Right ventricle myocardium superior (tissue), 1 donor: Measurements from ENCODE around the gene NPC2. TPM values are rescaled to one million over a fixed set of nuclear protein-coding genes. Genes with fewer than 3 reads are reported as not detected.
A peak's percentile ranks its signal among the peaks of the same experiment; 100 is the strongest.

Experiments
- ATAC-seq: fragments of 200-7000 bp; cut with Tn5 transposase; one replicate; pipeline ENCODE4 v1.9.1; 2020; ENCODE audit warnings: mild to moderate bottlenecking; ENCODE audit not compliant: poor library complexity
- DNase-seq: peaks from one replicate; pipeline ENCODE4 v3.0.0-alpha.2; 2020
- intact Hi-C: fragments of 100-400 bp; cut with DNase I; formaldehyde crosslinking; loops from one replicate; pipeline ENCODE4 v1.11.2; 2022
- total RNA-seq: library from RNA; stranded (reverse); fragmentation: NEBNext Ultra II Directional; extraction: Animal tissue kit (Norgen Biotek cat#: 25700); gene quantifications from one replicate; pipeline ENCODE4 v1.2.1, GENCODE V29; 2021
- donor health status: DM: no; HTN: yes; CAD: no; lungs with severe emphysema.

NPC2 gene
- total RNA-seq, 1 donor from 2014 or later: 75.8 TPM

DNA sequence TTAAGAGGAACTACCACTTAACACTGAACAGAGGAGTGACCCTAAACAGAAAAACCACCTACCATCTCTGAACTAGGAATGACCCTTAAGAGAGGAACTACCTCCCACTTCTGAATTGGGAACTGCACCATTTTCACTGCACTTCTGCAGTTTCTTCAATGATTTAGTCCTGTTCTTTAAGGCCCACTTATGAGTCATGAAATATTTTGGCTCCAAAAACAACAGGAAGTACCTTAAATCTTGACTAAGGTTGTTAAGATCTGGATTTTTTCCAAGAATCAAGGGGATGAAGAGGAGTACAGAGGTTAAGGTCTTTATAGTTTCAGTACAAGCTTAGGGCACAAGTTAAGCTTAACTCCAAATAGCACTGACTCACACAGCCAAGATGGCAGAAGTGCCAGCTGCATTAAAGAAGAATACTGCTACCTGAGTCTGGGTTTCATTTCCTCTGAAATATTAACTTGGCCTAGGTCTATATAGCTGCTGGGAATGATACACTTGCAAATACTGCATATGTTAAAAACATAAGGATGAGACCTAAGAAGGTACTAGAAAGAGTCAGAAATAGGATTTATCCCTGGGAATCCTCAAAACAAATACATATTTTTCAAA is 4.2 kb downstream of the NPC2 start:
- ATAC-seq (no peak), DNase-seq (no peak)
- intact Hi-C loops: no loop called here

DNA sequence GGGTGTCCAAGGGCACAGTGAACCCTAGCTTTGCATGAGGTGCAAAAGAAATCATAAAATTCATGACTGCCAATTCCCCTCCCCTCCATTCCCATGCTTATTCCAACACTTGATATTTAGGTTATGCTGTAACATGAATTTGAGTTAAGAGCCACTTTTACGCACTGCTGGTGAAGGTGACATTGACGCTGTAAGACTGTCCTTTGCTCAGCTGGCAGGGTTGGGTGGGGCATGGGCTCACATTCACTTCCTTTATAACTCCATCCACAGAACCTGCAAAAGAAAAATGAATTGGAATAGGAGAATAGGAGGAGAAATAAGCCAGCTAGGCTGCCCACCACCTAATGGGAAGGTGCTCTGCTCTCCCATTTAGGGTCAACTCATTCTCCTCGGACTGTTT is 6.9 kb downstream of the NPC2 start:
- ATAC-seq (peak; percentile 51), DNase-seq (no peak)
- intact Hi-C loops: no loop called here

DNA sequence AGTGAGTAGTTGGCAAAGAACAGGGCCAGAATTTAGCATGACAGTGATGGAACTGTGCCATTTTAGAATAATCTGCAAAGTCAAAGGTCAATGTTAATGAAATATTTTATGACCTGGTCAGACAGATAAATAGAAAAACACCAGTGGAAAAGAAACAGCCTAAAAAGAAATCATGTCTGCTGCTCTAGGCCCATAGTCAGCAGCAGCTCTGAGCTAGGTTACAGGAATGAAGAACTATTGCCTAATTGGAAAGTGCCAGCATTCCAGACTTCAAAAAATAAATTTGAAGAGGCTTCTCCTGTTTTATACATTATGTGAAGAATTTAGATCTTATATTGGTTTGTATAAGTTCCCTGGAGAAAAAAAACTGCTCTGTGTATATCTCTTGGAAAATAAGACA is 9.8 kb downstream of the NPC2 start:
- intact Hi-C loops: no loop called here
- no peak for DNase-seq
- no peak for ATAC-seq

DNA sequence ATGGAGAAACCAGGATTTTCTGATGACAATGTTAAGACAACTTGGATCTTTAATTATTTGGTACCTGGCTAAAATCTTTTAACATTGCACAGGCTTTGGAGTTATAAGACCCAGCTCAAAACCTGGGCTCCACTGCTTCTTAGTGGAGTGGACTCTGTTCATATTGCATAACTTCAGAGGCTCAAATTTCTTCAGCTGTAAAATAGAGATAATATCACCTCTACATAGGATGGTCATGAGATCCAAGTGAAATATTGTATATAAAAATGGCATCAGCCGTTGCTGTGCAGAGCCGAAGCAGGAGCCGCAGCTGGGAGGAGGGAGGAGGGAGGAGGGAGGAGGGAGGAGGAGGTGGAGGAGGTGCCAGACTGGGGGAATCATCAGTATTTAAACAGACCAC is 10.5 kb downstream of the NPC2 start:
- ATAC-seq: no peak

DNA sequence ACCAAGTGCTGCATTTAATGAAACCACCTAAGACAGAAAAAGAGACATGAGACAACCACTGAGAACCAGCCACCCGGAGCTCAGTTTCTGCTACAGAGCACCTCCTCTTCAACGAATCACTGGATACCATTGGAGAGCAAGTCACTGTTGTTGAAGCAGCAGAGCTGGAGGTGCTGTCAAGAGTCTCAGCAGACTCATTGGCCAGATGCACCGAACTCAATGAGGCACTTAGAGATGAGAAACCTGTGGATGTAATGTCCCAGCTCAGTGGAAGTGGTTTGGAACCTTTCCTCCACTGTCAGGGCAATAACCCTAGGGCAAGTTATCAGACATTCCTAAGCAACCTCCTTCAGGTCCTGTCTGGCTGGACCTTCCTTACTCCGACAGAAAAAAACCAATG is 13.1 kb downstream of the NPC2 start:
- ATAC-seq: no peak
- intact Hi-C loops: no loop called here
- DNase-seq: no peak

More for the DNA sequence above, 10.5 kb downstream of the NPC2 start:
- intact Hi-C loops: no loop called here
- no peak for DNase-seq

DNA sequence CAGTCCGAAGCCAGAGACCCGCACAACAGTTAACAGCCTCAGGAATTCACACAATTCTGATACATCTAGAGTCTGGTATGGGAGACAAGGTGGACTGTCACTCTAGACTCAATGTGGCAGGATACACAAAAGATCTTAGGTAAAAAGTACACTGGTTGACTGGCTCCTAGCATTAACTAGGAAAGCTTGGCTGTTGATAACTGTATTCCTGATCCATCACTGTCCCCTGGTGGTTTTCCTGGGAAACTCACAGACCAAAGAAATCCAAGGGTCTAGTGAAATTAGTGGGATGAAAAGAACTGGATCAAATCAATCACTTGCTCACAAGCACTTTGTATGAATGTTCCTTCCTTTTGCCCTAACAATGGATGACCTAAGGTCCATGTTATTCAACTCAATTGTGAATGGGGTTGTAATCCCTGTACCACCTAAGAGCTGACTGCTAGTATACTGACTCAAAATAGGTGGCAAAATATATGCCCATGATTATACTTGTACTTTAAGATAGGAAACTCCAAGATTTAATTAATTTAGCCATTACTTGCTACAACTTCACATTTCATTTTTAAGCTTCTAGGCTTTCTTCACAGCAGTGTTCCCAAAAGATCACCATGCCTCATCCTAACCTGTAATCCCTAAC is 14.0 kb downstream of the NPC2 start:
- DNase-seq (no peak), ATAC-seq (no peak)
- intact Hi-C loops: loop anchor here (5.0 kb wide), 1 partner anchor 117 kb away; no protein-coding TSS in a partner anchor

DNA sequence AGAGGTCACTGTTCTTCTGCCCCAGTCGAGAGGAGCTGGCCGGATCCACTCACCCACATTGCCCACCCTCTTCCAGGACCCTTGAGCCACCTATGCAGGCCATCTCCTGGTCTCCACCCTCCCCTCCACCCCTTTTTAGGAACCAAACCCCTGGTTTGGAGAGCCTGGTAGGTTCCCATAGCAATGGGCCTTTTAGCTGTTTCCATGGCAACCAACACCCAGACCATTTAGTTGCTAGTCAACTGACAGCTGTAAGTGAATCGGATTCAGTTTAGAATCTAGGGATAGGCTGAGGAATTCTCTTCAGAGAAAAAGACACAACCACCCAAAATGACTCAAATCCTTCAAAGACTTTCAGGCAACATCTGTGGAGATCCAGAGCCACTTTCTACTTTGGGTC is 16.5 kb downstream of the NPC2 start:
- no peak for DNase-seq
- no peak for ATAC-seq
- intact Hi-C loops: loop anchor here (5.0 kb wide), 1 partner anchor 114 kb away; no protein-coding TSS in a partner anchor

DNA sequence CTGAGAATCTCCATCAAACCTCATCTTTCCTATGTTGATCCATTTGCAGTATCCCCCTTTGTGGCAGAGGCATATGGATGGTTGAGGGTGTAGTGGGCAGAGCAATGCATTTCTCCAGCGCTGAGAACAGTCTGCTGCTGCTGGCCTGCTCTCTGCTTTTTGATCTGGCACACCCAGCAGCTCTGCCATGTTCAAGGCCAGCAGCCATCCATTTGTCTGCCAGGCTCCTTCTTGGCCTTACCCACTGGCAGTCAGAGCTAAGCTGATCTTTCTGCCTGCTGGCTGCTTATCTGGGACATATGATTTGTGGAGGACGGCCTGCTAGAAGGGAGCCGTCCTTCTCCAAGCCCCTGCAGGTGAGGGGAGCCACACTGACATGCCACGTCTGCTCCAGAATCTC is 17.0 kb downstream of the NPC2 start:
- intact Hi-C loops: loop anchor here (5.0 kb wide), 1 partner anchor 114 kb away; no protein-coding TSS in a partner anchor
- DNase-seq (no peak), ATAC-seq (peak; percentile 84)

DNA sequence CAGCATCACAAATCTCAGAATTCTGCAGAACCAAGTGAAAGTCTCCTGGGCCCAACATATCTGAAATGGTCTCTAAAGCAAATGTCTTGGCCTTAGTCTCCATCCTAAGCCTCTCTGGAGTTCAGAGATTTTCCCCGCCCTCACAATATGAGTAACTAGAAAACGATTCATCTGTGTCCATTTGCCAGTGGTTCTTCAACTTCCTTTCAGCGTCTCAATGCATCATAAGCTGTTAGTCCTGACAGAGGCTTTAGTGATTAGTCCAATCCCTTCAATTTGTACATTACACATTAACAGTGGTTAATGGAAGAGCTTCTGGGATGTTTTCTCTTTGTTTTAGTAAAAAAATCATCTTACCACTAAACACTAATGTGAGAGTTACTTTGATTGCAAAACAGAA is 17.4 kb downstream of the NPC2 start:
- DNase-seq: no peak
- no peak for ATAC-seq
- intact Hi-C loops: loop anchor here (5.0 kb wide), 1 partner anchor 113 kb away; no protein-coding TSS in a partner anchor

DNA sequence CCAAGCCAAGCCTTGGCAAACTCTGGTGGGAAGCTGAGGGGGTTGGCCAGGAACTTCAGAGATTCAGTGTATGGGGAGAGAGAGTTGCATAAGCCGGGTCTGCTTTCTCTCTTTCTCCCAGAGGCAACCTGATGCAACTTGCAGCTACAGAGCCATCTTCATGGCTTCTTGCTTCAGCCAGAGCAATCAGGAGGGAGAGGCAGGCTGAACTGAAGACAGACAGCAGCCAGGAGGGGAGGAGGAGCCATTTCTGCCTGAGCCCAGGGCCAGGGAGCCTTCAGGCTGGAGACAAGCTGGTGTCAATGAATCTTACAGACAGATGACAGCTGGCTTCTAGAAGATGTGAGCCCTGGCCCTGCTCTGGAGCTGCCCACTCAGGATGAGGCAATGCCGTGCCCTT is 18.7 kb downstream of the NPC2 start:
- intact Hi-C loops: no loop called here
- DNase-seq (no peak), ATAC-seq (no peak)

DNA sequence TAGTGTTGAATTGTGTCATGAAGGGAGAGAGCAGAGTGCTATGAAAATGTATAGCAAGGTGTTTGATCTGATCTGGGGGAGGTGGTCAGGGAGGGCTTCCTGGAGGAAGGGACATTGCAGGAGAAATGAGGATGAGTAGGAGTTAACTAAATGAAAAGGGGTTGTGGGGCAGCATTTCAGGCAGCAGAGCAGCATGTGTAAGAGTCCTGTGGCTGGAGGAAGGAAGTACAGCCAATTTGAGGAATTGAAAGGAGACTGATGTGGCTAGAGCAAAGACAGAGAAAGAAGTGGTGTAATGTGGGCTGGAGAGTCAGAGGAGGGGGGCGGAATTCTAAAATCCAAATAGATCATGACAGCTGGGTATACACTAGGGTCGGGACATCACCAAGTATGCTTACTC is 20.5 kb downstream of the NPC2 start:
- DNase-seq: no peak
- ATAC-seq: no peak
- intact Hi-C loops: no loop called here

DNA sequence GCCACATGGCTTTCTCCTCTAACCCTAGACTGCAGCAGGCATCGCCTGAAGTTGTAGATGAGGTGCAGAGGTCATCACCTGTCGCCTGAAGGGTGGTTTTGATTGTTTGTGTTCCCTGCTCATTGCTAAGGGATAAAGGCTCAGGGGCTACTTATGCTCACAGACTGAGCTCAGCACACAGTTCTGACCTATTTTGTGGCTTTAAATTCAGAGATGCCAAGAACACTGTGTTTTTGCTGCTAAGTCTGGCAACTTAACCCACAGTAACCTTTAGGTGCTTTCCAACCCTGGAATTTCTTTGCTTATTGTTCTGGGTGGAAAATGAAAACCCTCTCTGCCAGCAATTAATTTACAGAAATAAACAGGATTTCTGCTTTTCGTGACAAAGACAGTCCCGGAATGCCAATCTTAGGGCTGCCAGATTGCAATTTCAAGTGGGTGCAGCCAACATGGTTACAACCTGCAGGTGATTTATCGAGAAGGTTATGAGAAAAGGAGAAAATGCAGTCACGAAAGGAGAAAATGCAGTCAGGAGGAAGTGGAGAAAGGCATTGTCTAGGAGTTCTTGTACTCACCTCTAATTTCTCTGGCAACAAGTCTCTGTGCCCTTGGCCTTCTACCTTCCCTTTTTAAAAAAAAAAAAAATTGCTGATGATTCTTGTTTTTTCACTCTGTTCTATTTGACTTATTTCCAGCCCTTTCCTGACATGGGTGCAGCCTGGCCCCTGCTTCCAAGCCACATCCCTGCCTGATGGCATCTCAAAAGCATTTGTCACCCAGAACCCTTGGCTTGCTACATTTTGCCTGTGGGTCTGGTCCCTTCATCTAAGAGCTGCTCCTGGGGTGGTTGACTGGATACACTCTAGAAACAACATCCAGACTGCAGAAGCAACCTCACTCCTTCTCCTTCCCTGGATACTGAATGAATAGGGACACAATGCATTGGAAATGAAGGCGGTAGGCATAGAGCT is 23.3 kb downstream of the NPC2 start:
- intact Hi-C loops: no loop called here
- DNase-seq (no peak), ATAC-seq (no peak)

DNA sequence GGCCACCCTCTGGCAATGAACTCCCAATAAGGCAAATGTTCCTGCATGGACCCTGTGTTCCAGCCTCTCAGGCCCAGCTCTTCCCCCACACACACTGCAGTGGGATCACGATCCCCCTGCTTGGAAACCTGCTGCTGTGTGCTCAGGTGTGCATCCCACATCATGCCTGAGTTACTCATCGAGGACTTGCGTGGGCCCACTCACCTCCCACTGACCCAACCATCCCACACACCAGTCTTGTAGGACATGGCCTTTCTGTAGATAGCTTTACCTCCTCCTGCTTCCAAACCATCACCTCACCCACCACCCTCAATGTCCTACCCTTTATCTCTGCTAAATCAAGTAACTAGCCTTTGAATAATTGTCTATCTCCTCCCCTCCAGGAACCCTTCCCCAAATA is 24.6 kb downstream of the NPC2 start:
- intact Hi-C loops: no loop called here
- DNase-seq: no peak

DNA sequence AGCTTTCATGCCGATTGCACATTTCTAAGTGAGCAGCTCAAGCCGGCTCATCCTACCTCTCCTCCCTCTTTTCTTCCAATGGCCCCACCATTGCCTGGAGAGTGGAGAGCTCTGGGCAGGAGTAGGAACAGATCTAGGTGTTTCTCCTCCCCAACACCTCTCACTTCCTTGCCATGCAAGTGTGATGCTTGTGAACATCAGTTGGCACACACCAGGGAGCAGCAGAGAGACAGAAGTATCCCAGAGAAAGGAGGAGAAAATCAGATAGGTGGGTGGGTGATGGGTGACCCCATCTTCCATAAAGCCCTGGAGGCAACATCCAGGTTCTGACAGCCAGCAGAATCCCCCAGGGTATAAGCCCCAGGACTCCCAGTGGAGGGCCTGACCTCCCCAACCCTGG is 27.8 kb downstream of the NPC2 start:
- DNase-seq: no peak
- intact Hi-C loops: no loop called here
- ATAC-seq: no peak

More for the DNA sequence above, 24.6 kb downstream of the NPC2 start:
- ATAC-seq: no peak

DNA sequence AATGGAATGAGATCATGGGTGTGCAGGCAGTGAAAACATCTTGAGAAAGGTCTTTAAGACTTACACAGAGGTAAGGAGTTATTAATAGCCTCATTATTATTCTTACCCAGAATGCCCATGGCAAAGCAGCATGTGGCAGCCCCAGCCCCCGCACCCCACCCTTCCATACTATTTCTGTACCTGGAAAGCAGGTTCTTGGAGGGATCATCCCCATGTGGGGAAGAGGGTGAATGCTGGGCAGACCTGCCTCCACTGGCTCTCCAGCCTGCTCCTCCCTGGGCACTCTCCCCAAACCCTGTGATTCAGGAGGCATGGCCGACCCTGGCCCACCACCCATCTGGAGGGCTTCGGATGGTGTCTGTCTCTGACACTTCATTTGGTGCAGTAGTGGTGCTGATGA is 28.3 kb downstream of the NPC2 start:
- DNase-seq (no peak), ATAC-seq (no peak)
- intact Hi-C loops: no loop called here

DNA sequence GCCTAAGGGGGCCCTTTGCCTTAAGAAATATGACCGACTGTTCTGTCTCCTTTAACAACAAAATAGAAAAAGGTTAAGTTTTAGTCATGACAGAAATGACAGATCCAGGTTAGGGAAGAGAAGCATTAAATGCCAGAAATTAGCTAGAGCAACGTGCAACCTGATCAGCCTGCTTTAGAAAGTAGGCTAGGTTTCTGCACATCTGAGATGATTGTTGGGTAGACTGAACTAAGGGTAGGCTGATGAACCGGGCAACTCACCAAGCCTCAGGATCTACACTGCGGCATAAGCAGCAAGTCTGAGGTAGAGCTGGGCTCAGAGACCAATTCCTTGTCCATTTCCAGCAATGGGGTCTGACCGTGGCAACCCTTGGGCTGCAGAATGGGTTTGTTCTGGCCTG is 29.4 kb downstream of the NPC2 start:
- intact Hi-C loops: no loop called here
- ATAC-seq: no peak

DNA sequence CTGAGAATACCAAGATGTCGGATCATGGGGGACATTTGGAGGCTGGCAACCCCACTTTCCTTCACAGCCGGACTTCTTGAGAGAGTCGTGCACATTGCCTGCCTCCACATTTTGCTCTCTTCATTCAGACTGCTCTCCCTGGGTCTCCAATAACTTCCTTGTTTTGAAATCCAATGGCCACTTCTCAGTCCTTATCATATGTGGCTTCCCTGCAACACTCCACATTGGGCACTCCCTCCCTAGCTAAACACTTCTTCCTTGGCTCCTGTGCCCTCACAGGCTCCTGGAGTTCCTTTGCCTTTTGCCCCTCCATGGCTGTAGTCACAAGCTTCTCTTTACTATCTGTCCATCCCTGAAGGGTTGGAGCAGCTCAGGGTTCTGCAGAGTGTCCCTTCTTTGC is 30.1 kb downstream of the NPC2 start:
- intact Hi-C loops: no loop called here
- ATAC-seq (no peak), DNase-seq (no peak)

More for the DNA sequence above, 29.4 kb downstream of the NPC2 start:
- DNase-seq: no peak

DNA sequence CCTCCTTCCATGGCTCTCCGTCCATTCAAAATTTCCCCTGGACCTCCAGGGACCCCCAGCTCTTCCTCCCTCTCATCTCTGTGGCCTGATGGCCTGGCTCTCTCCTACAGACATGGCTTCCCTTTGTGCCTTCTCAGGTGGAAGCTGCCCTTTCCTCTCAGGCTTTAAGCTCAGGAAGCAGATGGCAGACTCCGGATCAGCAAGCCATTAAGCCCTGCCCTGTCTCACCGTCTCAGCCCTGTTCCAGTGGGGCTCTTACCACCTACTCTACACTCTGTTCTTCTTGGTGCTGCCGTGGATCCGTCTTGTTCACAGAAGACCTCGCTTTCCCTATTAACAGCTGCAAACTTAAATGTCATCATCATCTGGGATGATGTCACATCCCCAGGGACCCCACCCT is 33.1 kb downstream of the NPC2 start:
- ATAC-seq (no peak), DNase-seq (no peak)
- intact Hi-C loops: no loop called here

DNA sequence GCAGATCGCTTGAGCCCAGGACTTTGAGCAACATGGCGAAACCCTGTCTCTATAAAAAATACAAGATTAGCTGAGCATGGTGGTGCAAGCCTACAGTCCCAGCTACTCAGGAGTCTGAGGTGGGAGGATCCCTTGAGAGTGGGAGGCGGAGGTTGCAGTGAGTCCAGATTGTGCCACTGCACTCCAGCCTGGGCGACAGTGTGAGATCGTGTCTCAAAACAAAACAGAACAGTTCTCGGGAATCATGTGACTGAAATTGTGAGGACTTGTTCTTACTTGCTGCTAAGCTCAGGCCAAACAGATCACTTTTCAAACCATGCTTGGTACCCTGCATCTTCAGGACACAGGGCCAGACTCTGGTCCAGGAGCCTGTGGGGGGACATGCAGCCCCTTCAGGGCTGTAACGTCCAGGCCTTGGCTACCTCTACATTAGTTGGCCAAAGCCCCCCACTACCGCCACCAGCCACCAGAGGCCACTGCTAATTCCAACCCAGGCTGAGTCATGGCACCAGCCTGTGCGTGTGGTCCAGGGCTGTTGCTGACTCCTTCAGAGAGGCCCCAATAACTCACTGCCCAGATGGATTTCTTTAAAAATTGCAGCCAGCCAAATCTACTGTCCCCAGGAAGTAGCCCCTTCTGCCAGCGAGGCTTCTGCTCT is 33.7 kb downstream of the NPC2 start:
- intact Hi-C loops: no loop called here
- DNase-seq: no peak
- peak; percentile 61 for ATAC-seq
